NCI-H510A treated with DMSO at 0.1 percent for 48 hours (cell line): ENCODE results near the gene NES.

ENCODE experiments used
- DNase-seq: peaks from one replicate; lab custom pipeline; 2025; lab: John Stamatoyannopoulos, UW

The NES gene

DNA sequence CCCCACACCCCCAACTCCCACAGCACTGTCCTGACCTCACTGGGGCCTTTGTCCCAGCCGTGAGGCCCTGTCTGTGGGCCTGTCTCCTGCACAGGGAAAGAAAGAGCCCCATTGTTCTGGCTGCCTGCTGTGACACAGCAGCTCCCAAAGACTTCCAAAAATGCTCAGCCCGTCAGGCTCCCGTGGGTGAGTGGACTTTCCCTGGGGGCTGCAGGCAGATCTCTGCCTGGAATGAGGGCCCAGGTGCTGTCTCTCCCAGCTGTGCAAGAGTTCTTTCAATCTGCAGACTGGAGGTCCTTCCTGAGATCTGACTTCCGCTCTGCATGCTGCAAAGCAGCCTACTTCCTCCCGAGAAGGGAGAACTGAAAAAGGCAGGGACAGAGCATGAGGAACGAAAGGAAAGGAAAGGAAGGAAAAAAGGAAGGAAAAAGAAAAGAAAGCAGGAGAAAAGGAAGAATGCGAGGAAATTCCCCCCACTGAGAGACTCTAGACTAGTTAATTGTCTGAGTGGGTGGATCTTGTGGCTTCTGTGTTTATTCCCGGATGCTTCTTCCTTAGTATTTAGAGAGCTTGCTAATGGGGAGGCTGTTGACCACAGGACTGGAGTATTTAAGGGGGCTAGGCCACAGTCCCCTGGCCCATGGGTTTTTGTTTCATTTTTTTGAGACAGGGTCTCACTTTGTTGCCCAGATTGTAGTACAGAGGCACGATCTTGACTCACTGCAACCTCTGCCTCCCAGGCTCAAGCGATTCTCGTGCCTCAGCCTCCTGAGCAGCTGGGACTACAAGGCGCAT, 15.0 kb downstream of the NES start:
- no peak for DNase-seq

DNA sequence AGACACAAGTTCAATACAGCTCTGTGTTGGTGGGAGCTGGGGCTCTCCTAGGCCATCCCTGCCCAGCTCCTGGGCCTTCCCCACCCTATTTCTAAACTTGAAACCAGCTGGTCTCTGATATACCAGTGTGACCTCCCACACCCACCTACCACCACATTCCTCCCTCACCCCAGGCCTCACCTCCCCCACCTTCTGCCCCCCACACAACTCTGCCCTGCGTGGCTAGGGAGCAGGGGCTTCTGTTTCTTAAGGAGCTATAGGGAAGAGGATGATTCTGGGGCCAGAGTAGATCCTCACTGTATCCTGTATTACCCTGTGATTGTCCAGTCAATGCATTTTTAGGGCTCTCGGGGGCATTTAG, 16.5 kb downstream of the NES start:
- DNase-seq, result no peak

DNA sequence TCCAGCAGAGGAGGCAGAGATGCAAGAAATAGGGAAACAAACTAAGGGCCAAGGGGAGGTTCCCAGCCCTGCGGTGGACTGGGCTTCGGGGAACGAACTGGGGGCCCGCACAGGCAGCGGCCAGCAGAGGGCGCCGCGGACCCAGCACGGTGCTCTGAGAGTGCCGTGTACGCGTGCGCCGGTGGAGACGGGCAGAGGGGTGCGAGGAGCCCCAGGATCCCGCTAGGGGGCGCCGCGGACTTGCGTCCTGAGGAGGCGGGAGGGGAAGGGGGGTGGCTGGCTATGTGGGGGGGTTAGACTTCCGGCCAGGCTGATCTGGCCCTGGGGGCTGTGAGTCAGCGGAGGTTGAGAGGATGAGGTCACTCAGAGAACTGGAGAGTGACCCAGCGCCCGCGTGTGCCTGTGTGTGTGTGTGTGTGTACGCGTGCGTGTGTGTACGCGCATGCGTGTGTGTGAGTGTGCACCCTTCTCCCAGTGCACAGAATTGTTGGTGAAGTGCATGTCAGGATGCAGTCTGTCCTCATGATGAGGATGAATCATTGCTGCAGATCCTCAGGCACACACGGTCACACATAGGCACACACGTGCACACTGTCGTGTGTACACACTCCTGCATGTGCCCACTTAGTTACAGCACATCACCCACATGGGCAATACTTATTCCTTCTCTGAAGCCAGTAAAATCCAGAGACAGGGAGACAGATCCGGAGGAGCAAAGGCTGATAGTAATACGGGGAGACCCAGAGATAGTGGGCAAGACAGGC, 17.0 kb downstream of the NES start:
- peak; percentile 92 for DNase-seq

DNA sequence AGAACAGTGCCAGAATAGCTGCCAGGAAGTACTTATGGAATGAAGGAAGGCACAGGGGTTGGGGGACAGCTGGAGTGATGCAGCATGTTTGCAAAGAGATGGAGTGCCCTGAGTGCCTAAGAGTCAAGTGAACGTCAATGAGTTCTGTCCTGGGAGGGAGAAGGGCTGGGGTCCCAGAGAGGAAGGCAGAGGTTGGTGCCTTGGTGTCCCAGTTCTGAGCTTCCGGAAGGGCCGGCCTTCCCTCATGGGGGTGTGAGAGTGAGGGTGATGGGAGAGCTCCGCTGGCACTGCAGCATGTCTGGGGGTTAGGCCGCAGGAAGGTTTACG, 17.6 kb downstream of the NES start:
- no peak for DNase-seq

DNA sequence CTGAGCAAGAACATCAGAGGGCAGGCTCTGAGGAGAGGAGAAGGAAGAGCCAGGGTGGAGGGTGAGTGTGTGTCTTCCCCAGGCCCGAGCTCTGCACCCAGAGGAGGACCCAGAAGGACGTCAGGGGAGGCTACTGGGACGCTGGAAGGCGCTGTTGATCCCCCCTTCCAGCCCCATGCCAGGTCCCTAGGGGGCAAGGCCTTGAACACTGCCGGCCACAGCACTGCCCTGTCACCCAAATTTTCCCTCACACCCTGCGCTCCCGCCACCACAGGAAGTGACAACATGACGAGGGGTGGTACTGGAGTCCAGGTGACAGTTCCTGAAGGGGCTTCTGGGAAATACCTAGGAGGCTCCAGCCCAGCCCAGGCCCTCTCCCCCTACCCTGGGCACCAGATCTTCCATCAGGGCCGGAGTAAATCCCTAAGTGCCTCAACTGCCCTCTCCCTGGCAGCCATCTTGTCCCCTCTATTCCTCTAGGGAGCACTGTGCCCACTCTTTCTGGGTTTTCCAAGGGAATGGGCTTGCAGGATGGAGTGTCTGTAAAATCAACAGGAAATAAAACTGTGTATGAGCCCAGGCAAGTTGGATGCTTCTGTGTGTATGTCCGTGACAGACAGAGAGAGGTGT, 18.1 kb downstream of the NES start:
- DNase-seq, result no peak

DNA sequence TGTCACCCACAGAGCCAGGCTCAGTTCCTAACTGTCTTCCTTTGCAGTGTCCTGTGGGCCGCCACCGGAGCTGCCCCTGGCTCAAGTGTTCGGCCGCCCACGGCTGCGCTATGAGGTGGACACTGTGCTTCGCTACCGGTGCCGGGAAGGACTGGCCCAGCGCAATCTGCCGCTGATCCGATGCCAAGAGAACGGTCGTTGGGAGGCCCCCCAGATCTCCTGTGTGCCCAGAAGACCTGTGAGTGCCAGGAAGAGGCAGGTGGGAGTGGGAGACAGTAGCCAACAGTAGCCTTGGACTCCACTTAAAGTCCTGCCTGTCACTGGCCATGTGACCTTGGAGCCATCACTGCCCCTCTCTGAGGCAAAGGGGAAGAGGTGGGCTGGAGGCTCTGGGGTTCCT, 18.7 kb downstream of the NES start:
- no peak for DNase-seq

DNA sequence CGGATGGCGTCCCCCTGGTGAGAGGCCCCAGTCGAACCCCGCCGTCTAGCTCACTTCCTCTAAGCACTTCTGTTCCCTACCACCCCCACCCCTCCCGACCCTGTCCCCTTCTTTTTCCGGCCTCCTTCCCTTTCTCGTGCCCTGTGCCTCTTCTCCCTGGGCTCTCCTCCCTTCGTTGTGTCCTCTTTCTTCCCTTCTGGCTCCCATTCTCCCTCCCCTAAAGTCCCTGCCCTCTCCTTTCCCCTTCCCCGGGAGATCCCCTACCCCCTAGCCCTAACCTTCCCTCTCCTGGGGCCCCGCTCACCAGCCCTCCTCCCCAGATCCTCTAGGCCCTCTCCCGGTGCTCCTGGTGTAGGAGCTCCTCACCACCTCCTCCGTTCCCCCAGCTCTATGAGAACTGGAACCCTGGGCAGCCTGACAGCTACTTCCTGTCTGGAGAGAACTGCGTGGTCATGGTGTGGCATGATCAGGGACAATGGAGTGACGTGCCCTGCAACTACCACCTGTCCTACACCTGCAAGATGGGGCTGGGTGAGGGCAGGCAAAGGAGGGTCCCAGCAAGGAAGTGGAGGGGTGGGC, 19.4 kb downstream of the NES start:
- DNase-seq, result no peak

DNA sequence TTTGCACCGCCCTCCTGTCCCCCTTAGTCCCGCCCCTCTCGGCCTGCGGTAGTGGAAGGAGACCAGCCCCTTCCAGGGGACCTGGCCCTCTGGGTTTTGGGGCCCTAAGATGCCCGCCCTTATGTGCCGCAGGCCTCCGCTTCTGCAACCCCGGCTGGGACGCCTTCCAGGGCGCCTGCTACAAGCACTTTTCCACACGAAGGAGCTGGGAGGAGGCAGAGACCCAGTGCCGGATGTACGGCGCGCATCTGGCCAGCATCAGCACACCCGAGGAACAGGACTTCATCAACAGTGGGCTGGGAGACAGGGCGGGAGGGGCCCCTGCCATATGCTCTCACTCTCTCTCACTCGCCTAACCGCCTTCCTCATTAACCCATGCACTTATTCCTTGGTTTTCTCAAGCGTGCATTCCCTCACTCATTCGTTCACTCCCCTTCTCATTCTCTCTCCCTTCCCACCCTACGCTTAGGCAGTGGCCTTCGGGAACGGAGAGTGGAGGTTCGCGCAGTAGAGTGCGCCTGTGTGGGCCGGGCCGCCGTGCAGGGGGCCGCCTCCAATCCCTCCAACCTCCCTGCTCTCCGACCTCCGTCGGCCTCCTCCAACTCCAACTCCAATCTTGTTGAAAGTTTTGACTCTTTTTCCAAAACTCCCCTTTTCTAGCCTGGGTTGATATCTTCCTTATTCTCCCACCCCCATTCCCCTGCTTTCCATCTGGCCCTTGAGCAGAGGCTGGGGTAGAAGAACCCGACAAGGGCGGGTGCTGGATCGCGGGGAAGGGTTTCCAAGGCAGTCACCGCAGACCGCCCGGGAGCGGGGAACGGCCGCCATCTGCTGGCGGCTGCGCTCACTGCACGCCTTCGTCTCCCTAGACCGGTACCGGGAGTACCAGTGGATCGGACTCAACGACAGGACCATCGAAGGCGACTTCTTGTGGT, 20.1 kb downstream of the NES start:
- peak; percentile 61 for DNase-seq

DNA sequence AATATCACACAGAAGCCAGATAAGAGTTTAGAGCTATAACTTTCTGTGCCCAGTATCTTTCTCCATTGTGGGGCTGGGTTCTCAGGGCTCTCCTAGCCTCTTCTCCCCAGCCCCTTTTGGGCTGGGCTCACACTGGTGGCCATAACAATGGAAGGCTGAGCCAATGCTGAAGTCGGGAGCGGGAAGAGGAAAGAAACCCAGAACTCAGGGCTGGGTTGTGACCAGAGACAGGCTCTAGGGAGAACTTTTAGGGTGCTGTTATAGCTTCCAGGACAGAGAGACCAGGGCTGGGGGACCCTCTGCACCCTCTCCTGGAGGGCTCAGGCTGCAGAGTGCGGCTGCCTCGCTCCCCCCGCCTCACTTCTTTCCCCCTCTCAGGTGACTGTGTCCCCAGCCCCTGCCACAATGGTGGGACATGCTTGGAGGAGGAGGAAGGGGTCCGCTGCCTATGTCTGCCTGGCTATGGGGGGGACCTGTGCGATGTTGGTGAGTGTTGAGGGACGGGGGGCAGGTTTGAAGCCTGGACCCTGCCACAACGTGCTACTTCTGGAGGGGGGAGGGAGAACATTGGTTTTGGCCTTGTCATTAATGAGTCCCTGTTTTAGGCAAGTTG, 21.2 kb downstream of the NES start:
- DNase-seq, result no peak

DNA sequence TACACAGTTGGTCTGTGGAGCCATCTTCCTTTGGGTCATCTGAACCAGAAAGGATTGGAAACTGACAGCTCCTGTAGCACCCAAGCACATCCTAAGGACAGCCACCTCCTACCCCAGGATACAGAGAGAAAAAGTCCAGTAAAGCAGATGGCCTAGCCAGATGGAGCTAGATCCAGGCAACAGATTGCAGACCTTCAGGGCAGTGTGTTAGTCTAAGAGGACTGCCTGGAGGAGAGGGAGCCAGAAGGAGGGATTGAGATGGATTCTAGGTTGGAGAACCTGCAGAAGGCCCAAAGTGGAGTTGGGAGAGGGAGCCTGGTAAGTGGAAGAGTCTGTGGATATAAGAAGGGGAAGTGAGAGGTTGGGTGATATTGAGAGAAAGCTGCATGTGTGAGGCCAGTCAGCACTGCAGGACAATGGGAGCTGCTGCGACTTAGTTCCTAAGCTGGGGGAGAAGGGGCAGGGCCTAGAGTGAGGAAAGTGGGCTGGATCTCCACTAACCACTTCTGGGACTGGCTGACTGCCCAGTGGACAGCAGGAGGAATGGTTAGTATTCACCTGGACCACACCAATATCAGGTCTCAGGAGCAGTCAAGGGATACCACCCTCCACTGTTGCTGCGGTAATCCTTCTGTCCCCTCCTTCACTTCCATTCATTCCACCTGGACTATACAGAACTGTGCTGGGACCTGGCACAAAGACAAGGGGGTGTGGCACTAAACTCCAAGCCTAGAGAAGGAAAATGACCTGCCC, 21.9 kb downstream of the NES start:
- no peak for DNase-seq

DNA sequence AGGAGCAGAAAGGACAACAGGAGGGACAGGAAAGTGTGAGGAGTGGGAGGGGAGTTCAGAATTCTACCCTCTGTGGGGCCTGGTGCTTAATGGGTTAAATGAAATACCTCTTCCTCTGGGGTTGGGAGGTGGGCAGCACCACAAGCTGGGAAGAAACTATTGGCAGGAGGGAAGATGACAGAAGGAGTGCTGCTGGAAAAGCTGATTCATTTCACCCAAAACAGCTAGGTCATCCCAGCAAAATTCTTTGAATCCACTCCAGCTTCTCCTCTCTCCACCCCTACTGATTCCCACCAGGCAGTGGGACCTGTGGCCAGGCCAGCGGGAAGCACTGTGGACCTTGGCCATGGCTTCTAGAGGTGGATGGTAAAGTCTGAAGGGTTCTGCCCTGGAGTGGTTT, 22.5 kb downstream of the NES start:
- no peak for DNase-seq

DNA sequence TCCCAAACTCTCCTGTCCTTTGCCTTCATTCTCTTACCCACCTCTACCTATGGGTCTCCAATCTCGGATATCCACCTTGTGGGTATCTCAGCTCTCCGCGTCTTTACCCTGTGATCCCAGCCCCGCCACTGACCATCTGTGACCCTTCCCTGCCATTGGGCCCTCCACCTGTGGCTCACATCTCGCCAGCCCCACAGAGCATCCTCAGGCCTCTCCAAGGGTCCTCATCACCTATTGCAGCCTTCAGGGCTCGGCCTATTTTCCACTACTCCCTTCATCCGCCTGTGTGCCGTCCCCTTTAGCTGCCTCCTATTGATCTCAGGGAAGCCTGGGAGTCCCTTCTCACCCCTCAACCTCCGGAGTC, 24.2 kb downstream of the NES start:
- no peak for DNase-seq

DNA sequence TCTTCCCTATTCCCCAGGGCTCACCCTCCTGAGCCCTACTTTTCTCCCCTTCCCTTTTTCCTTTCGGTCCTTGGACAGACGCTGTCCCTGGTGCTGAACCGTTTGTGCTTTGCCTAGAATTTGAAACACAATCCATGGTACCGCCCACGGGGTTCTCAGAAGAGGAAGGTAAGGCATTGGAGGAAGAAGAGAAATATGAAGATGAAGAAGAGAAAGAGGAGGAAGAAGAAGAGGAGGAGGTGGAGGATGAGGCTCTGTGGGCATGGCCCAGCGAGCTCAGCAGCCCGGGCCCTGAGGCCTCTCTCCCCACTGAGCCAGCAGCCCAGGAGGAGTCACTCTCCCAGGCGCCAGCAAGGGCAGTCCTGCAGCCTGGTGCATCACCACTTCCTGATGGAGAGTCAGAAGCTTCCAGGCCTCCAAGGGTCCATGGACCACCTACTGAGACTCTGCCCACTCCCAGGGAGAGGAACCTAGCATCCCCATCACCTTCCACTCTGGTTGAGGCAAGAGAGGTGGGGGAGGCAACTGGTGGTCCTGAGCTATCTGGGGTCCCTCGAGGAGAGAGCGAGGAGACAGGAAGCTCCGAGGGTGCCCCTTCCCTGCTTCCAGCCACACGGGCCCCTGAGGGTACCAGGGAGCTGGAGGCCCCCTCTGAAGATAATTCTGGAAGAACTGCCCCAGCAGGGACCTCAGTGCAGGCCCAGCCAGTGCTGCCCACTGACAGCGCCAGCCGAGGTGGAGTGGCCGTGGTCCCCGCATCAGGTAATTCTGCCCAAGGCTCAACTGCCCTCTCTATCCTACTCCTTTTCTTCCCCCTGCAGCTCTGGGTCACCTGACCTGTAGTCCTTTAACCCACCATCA, 24.8 kb downstream of the NES start:
- no peak for DNase-seq

DNA sequence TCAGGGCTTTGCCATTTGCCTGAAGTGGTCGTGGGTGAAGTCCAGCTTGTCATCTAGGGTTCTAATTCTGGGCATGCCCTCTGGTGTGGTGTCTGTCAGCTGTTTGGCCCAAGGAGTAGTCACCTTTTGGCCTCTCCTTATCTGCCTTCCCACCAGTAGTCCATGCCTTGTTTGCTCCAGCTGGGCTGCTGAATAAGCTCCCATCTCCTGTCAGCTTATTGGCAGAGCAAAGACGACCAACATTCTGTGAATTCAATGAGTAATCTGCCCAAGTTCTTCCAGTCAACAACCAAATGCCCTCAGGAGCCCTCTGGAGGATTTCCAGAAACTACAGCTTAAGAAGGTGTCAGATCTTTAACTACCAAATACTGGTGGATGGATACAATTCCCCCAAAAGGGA, 28.3 kb downstream of the NES start:
- DNase-seq, result no peak

DNA sequence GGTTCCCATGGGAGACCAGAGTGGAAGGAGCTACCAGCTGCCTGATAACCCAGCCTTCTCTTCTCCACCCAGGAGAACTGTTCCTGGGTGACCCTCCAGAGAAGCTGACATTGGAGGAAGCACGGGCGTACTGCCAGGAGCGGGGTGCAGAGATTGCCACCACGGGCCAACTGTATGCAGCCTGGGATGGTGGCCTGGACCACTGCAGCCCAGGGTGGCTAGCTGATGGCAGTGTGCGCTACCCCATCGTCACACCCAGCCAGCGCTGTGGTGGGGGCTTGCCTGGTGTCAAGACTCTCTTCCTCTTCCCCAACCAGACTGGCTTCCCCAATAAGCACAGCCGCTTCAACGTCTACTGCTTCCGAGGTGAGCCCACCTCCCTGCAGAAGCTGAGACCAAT, 28.7 kb downstream of the NES start:
- DNase-seq, result no peak

DNA sequence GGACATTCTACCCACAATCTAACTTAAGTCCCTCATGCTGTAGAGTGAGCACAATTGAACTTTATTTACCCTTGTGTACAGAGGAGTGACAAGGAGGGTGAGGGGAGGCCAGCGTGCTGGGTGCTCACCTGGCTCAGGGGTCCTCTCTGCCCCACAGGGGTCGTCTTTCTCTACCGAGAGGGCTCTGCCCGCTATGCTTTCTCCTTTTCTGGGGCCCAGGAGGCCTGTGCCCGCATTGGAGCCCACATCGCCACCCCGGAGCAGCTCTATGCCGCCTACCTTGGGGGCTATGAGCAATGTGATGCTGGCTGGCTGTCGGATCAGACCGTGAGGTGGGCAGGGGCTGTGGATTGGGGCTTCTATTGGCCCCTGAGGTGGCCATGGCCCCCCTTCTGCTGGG, 29.9 kb downstream of the NES start:
- no peak for DNase-seq

DNA sequence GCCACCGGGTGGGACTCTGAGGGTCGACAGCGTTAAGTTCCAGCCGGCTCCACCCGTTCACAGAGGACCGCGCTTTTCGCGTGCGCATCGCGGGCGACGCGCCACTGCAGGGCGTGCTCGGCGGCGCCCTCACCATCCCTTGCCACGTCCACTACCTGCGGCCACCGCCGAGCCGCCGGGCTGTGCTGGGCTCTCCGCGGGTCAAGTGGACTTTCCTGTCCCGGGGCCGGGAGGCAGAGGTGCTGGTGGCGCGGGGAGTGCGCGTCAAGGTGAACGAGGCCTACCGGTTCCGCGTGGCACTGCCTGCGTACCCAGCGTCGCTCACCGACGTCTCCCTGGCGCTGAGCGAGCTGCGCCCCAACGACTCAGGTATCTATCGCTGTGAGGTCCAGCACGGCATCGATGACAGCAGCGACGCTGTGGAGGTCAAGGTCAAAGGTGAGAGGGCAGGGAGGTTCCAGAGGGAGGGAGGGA, 30.4 kb downstream of the NES start:
- DNase-seq, result no peak

DNA sequence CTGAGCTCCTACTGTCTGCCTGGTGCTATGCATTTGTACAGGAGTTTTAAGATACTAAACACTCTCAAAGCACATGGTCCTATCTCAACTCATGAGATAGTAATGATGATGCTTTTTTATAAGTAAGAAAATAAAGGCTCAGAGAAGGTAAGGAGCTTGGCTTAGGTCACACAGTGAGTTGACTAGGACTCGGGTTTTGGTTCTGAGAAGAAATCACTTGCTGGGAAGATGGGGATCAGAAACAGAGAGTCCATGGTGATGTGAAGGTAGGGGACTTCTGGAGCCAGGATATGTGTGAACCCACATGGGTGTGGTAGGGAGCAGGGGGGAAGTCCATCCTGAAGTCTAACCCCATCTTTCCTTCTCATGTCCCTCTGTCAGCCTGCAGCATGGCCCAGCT, 31.5 kb downstream of the NES start:
- no peak for DNase-seq

DNA sequence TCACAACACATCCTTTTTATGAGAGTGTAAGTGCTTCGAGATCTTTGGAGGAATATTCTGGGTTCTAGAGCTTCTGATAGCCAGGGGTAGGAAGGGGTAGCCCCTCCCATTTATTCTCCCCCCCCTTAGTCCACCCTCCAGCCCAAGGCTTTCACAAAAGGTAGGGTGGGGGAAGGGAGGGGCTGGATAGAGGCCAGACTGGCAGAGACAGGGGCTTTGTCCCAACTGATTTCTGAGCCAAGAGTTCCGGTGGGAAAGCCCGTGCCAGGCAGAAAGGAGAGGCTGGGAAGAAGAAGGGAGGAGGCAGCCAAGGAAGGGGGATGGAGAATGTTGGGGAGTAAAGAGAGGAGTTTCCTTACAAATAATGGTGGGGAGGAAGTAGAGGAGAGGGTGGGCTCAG, 32.2 kb downstream of the NES start:
- DNase-seq, result no peak

DNA sequence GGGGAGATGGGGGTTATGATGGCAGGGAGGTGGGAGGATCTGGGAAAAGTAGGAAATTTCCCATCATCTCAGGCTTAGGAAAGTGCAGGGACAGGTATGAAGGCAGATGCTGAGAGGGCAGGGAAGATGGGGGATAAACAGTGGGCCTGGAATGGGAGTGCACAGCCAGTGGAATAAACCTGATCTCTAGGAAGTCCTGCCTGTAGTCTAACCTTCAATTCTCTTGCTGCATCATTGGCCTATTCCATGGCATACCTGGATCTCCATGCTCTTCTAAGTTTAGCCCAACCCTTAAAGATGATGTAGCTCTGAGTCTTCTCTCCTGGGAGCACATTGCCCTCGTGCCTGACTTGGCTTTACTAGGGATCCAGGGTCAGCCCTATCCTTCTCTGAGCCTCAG, 32.6 kb downstream of the NES start:
- DNase-seq, result no peak
